ENCODE results near the gene TEP1. TPM values are rescaled to one million over a fixed set of nuclear protein-coding genes. Genes with fewer than 3 reads are reported as not detected.
A peak's percentile ranks its signal among the peaks of the same experiment; 100 is the strongest.
"Not testable (repeated sequence)": the region's sequence is repeated elsewhere in the genome, so short reads cannot be mapped to it uniquely, and the experiment has no call there.

TEP1 gene
- total RNA-seq, 8 experiments from 2014 or later: 4.6 to 46.8 (median 11.7) TPM

GRCh38 chr14:20379743-20380142 is 33.6 kb downstream of the TEP1 start:
- ATAC-seq (replicated peaks in 6 of 8): no peak
- Histone ChIP-seq H3K4me3 (no peak overlapping the region), H3K27ac (no peak overlapping the region), H3K4me1 (replicated peaks in 1 of 2) (no peaks in the 10 kb centered on the region)
- WGBS, 10 experiments: 0 to 88% (median 50%) methylated on average over 1 of the region's 1 CpG; no CpG with 5 or more reads in 5 of the 10 experiments
- in situ Hi-C loops (cut with MboI; ENCODE audit: low pct_unique_long_range_greater_than_20kb in 2 of 9, low sequenced_read_pairs in 9 of 9, unreplicated experiment in 9 of 9): no loop called here

- Histone ChIP-seq H3K27ac (no peak overlapping the region), H3K4me3 (no peak overlapping the region), H3K4me1 (replicated peaks in 1 of 2) (no peaks in the 10 kb centered on the region)
- in situ Hi-C loops (cut with MboI; ENCODE audit: low pct_unique_long_range_greater_than_20kb in 2 of 9, low sequenced_read_pairs in 9 of 9, unreplicated experiment in 9 of 9): no loop called here
- 100% methylated on average over 1 to 2 of the region's 2 CpGs; no CpG with 5 or more reads in 7 of the 10 experiments for WGBS, 10 experiments
- no peak for ATAC-seq (replicated peaks in 6 of 8)
Measured at GRCh38 chr14:20377171-20377570, 36.1 kb downstream of the TEP1 start.

- no peaks in the 10 kb centered on the region for H3K4me1 ChIP-seq (replicated peaks in 1 of 2)
- ATAC-seq (replicated peaks in 6 of 8): no peak
- no peak overlapping the region for H3K4me3 ChIP-seq
- 74 to 100% (median 94%) methylated on average over 2 to 8 of the region's 12 CpGs; no CpG with 5 or more reads in 4 of the 10 experiments for WGBS, 10 experiments
- no peak overlapping the region for H3K27ac ChIP-seq
- in situ Hi-C loops (cut with MboI; ENCODE audit: low pct_unique_long_range_greater_than_20kb in 2 of 9, low sequenced_read_pairs in 9 of 9, unreplicated experiment in 9 of 9): no loop called here
Measured at GRCh38 chr14:20376071-20376588, 37.2 kb downstream of the TEP1 start.

- no peak overlapping the region for H3K4me3 ChIP-seq
- no peak for ATAC-seq (replicated peaks in 6 of 8)
- in situ Hi-C loops (cut with MboI; ENCODE audit: low pct_unique_long_range_greater_than_20kb in 2 of 9, low sequenced_read_pairs in 9 of 9, unreplicated experiment in 9 of 9): no loop called here
- no peak overlapping the region for H3K27ac ChIP-seq
- H3K4me1 ChIP-seq (replicated peaks in 1 of 2): no peaks in the 10 kb centered on the region
- WGBS, 10 experiments: 0 to 100% (median 83%) methylated on average over 1 to 3 of the region's 3 CpGs; no CpG with 5 or more reads in 1 of the 10 experiments
Measured at GRCh38 chr14:20375471-20375870, 37.8 kb downstream of the TEP1 start.

GRCh38 chr14:20372796-20373195 is 40.5 kb downstream of the TEP1 start:
- no peaks in the 10 kb centered on the region for H3K4me1 ChIP-seq (replicated peaks in 1 of 2)
- in situ Hi-C loops (cut with MboI; ENCODE audit: low pct_unique_long_range_greater_than_20kb in 2 of 9, low sequenced_read_pairs in 9 of 9, unreplicated experiment in 9 of 9): no loop called here
- no peak for ATAC-seq (replicated peaks in 6 of 8)
- 60 to 100% (median 83%) methylated on average over 1 to 4 of the region's 5 CpGs; no CpG with 5 or more reads in 3 of the 10 experiments for WGBS, 10 experiments
- no peak overlapping the region for H3K4me3 ChIP-seq
- no peak overlapping the region for H3K27ac ChIP-seq

GRCh38 chr14:20365928-20366327 is 47.4 kb downstream of the TEP1 start:
- no peak for ATAC-seq (replicated peaks in 6 of 8)
- no peaks in the 10 kb centered on the region for H3K4me1 ChIP-seq (replicated peaks in 1 of 2)
- H3K4me3 ChIP-seq: no peak overlapping the region
- H3K27ac ChIP-seq: no peak overlapping the region
- in situ Hi-C loops (cut with MboI; ENCODE audit: low pct_unique_long_range_greater_than_20kb in 2 of 9, low sequenced_read_pairs in 9 of 9, unreplicated experiment in 9 of 9): no loop called here

GRCh38 chr14:20358474-20358873 is 54.8 kb downstream of the TEP1 start:
- H3K27ac ChIP-seq; H3K4me3 ChIP-seq; in situ Hi-C loops (cut with MboI; ENCODE audit: low pct_unique_long_range_greater_than_20kb in 2 of 9, low sequenced_read_pairs in 9 of 9, unreplicated experiment in 9 of 9); ATAC-seq (replicated peaks in 6 of 8); H3K4me1 ChIP-seq (replicated peaks in 1 of 2): not testable (repeated sequence)
- WGBS, 10 experiments: 89 to 100% (median 100%) methylated on average over 1 to 3 of the region's 3 CpGs; no CpG with 5 or more reads in 4 of the 10 experiments

GRCh38 chr14:20356422-20356821 is 56.9 kb downstream of the TEP1 start:
- WGBS, 10 experiments: 50 to 100% (median 88%) methylated on average over 1 to 3 of the region's 3 CpGs; no CpG with 5 or more reads in 2 of the 10 experiments
- ATAC-seq (replicated peaks in 6 of 8): no peak
- in situ Hi-C loops (cut with MboI; ENCODE audit: low pct_unique_long_range_greater_than_20kb in 2 of 9, low sequenced_read_pairs in 9 of 9, unreplicated experiment in 9 of 9): no loop called here
- Histone ChIP-seq H3K4me1 (replicated peaks in 1 of 2) (no peaks in the 10 kb centered on the region), H3K27ac (no peak overlapping the region), H3K4me3 (no peak overlapping the region)

GRCh38 chr14:20350860-20351259 is 62.4 kb downstream of the TEP1 start:
- H3K4me3 ChIP-seq: no peak overlapping the region
- in situ Hi-C loops (cut with MboI; ENCODE audit: low pct_unique_long_range_greater_than_20kb in 2 of 9, low sequenced_read_pairs in 9 of 9, unreplicated experiment in 9 of 9): no loop called here
- peak in 3 of 8 experiments; percentile 64 to 75 (median 70) for ATAC-seq (replicated peaks in 6 of 8)
- no peak overlapping the region for H3K27ac ChIP-seq
- H3K4me1 ChIP-seq (replicated peaks in 1 of 2): no peaks in the 10 kb centered on the region

GRCh38 chr14:20350282-20350681 is 63.0 kb downstream of the TEP1 start:
- 0 to 100% (median 92%) methylated on average over 1 to 2 of the region's 2 CpGs; no CpG with 5 or more reads in 1 of the 10 experiments for WGBS, 10 experiments
- in situ Hi-C loops (cut with MboI; ENCODE audit: low pct_unique_long_range_greater_than_20kb in 2 of 9, low sequenced_read_pairs in 9 of 9, unreplicated experiment in 9 of 9): no loop called here
- peak in 2 of 8 experiments; percentile 74 to 84 for ATAC-seq (replicated peaks in 6 of 8)
- no peak overlapping the region for H3K27ac ChIP-seq
- H3K4me1 ChIP-seq (replicated peaks in 1 of 2): no peaks in the 10 kb centered on the region
- no peak overlapping the region for H3K4me3 ChIP-seq

GRCh38 chr14:20347747-20348146 is 65.6 kb downstream of the TEP1 start:
- 82 to 100% (median 95%) methylated on average over 2 to 3 of the region's 3 CpGs; no CpG with 5 or more reads in 2 of the 10 experiments for WGBS, 10 experiments

GRCh38 chr14:20346713-20347112 is 66.6 kb downstream of the TEP1 start:
- in situ Hi-C loops (cut with MboI; ENCODE audit: low pct_unique_long_range_greater_than_20kb in 2 of 9, low sequenced_read_pairs in 9 of 9, unreplicated experiment in 9 of 9): loop anchor here in 5 of 9 experiments (25.0 kb wide), 3 partner anchors 116 to 341 kb away; partner anchors contain the start of genes ANG (in 2 of the 5), APEX1 (in 2 of the 5), OSGEP (in 2 of the 5) and PIP4P1 (in 2 of the 5)
- WGBS, 10 experiments: 86 to 100% (median 100%) methylated on average over 1 of the region's 1 CpG; no CpG with 5 or more reads in 2 of the 10 experiments
- ATAC-seq (replicated peaks in 6 of 8): no peak
- Histone ChIP-seq H3K4me3 (no peak overlapping the region), H3K4me1 (replicated peaks in 1 of 2) (peaks cover 4% of the 10 kb centered on the region in 2 donors), H3K27ac (no peak overlapping the region)

More at GRCh38 chr14:20347747-20348146, 65.6 kb downstream of the TEP1 start:
- in situ Hi-C loops (cut with MboI; ENCODE audit: low pct_unique_long_range_greater_than_20kb in 2 of 9, low sequenced_read_pairs in 9 of 9, unreplicated experiment in 9 of 9): loop anchor here in 5 of 9 experiments (25.0 kb wide), 3 partner anchors 115 to 340 kb away; partner anchors contain the start of genes ANG (in 2 of the 5), APEX1 (in 2 of the 5), OSGEP (in 2 of the 5) and PIP4P1 (in 2 of the 5)
- peaks cover 4% of the 10 kb centered on the region in 2 donors for H3K4me1 ChIP-seq (replicated peaks in 1 of 2)
- no peak overlapping the region for H3K4me3 ChIP-seq
- no peak overlapping the region for H3K27ac ChIP-seq
- no peak for ATAC-seq (replicated peaks in 6 of 8)

- in situ Hi-C loops (cut with MboI; ENCODE audit: low pct_unique_long_range_greater_than_20kb in 2 of 9, low sequenced_read_pairs in 9 of 9, unreplicated experiment in 9 of 9): loop anchor here in 5 of 9 experiments (25.0 kb wide), 3 partner anchors 117 to 342 kb away; partner anchors contain the start of genes ANG (in 2 of the 5), APEX1 (in 2 of the 5), OSGEP (in 2 of the 5) and PIP4P1 (in 2 of the 5)
- peaks cover 4% of the 10 kb centered on the region in 2 donors for H3K4me1 ChIP-seq (replicated peaks in 1 of 2)
- WGBS, 10 experiments: 100% methylated on average over 1 of the region's 1 CpG; no CpG with 5 or more reads in 7 of the 10 experiments
- H3K4me3 ChIP-seq: no peak overlapping the region
- ATAC-seq (replicated peaks in 6 of 8): no peak
- H3K27ac ChIP-seq: no peak overlapping the region
Measured at GRCh38 chr14:20345366-20345765, 67.9 kb downstream of the TEP1 start.
